GM18520 (cell line): Measurements from ENCODE around the gene ARID1B.
A peak's percentile ranks its signal among the peaks of the same experiment; 100 is the strongest.
"Not testable (repeated sequence)": the region's sequence is repeated elsewhere in the genome, so short reads cannot be mapped to it uniquely, and the experiment has no call there.

Experiments
- ATAC-seq: cut with Tn5 transposase; IDR thresholded peaks from one replicate; pipeline ENCODE4 v1.9.1; 2021; ENCODE audit not compliant: unreplicated experiment

The ARID1B gene

DNA sequence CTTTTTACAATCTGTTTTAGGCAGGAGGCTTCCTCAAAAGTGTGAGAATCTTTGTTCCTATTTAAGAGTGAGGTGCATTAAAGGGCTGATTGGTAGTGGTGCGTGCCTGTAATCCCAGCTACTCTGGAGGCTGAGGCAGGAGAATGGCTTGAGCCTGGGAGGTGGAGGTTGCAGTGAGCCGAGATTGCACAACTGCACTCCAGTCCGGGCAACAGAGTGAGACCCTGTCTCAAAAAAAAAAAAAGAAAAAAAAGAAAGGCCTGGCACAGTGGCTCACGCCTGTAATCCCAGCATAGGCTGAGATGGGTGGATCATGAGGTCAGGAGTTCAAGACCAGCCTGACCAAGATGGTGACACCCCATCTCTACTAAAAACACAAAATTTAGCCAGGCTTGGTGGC is 205.7 kb downstream of the ARID1B start:
- not testable (repeated sequence) for ATAC-seq

GRCh38 chr6:156984178-156984738 is 207.1 kb downstream of the ARID1B start:
- no peak for ATAC-seq

DNA sequence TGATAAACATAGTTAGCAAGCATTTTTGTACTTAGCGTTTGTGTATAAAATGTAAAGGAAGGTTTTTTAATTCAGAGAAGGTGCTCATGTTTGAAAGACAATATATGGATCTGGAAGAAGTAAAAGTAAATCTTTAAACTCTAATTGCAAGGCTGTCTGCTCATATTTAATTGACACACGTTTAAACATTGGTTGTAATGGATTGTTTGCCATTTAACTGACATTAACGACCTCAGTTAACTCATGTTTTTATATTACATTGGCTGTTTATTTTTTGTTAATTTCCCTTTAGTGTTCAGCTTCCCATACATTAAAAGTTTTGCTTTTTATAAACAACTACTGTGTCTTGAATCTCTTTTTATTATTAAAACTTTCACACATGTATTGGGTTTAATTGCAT is 208.1 kb downstream of the ARID1B start:
- no peak for ATAC-seq

GRCh38 chr6:156988276-156989158 is 211.3 kb downstream of the ARID1B start:
- peak; percentile 56 for ATAC-seq

DNA sequence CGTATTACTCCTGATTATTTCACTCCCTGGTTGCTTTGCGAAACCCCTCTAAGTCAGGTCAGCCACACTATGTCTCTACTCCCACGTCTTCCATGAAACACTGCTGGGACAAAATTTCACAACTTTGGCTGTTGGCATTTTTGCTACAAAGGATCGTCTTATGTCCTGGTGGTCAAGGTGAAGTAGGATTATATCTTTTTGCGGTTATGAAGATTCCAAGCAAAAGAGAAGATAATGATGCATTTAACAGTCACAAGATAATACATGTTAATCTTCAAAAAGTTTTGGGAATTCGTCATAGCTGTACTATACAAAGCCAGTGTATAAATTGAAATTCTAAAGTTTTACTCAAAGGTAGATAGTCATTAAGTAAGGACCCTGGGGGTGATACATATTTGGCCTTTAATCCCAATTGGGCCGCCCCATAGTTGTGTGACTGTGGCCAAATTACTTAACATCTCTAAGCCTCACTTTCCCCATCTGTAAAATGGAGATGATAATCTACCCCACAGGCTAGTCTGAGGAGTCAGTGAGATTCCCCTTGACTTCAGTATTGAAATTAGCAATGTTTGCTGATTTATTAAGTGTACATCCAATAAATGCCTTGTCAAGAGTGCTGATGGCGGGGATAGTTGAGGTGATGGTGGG is 212.1 kb downstream of the ARID1B start:
- ATAC-seq = no peak

DNA sequence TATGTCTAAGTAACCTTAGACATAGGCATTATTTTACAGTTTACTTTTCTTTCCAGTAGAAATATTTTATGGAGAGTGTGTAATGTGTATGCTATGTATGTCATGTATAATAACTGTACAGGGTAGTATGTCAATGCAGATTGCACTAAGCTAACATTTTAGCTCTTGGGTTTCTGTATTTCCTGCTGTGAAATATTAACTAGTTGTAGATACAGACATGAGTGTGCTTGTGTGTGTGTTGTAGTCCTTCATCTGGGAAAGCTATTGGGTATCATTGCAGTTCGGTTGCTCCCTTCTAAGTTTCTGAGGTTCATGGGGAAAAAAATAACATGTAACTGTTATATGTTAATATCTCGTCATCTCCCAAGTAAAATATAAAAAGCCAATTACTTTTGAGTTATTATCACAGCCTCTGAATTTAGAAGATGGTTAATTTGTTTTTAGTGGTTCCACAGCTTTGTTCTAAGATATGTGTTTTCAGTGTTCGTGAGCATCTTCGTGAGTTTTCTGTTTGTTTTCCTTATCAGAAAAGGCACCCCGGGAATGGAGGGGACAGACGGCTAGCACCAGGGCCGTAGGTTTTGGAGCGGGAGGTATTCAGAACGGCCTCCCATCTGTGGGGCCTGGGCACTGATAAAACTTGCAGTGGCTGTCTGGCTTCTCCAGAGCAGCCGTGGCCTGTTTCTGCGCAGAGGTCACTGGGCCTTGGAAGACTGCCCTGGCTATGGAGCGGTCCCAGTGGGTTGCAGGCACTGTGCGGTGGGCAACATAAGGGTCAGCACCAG is 215.0 kb downstream of the ARID1B start:
- no peak for ATAC-seq

DNA sequence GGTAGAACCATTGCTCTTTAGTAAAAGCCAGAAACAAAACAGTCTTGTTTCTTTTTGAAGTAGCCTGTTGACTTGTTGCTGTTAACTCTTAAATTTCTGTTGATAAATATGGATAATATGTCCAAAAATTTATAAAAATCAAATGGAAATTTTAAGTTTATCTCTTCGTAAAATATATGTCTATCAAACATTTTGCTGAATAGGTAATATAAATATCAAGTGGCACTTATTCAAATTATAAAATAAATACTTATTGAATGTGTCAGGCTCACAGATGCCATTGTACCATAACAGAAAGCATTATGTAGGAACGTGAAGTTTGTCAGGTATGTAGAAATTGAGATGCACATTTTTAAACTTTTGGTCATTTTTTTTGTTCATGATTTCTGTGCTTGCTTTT is 216.5 kb downstream of the ARID1B start:
- ATAC-seq = no peak

DNA sequence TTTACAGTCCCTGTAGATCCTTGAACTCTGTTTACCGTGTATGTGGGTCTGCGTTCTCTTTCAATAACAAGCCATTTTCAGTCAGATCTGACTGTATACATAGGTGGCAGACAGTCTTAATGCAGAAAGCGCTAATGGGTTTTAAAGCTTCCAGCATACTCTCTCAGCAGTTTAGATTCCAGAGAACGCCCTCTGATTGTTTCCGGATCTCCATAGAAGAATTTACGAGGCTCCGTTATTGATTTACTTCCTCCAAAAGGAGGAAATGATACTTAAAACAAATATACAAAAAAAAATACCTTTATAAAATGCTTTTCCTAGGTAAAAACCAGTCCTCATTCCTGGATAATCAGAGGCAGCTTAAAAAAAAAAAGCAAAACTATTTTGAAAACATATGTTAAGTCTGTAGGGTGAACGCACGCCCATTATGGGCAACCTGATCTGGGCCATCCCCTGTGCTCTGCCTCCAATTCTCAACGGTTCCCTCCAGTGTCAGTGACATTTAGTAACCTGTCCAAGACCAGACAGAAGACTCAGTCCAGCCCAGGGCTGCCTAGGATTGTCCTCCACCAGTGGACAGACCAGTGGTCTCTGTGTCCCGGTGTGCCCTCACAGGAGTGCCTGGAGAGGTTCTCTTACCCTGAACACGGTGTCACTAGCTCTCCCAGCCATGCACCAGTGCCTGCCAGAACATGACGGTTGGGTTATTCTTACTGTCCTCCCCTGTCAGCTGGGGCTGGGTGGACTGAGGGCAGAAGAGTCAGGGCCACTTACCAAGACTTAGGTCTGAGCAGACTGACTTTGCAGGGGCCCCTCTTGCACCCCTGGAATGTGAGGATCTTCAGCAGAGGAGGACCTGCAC is 217.3 kb downstream of the ARID1B start:
- ATAC-seq = no peak

GRCh38 chr6:156995502-156995901 is 218.3 kb downstream of the ARID1B start:
- ATAC-seq = no peak

- no peak for ATAC-seq
Measured at GRCh38 chr6:156996265-156996664, 219.1 kb downstream of the ARID1B start.

- ATAC-seq = no peak
Measured at GRCh38 chr6:156998794-156999330, 221.7 kb downstream of the ARID1B start.

DNA sequence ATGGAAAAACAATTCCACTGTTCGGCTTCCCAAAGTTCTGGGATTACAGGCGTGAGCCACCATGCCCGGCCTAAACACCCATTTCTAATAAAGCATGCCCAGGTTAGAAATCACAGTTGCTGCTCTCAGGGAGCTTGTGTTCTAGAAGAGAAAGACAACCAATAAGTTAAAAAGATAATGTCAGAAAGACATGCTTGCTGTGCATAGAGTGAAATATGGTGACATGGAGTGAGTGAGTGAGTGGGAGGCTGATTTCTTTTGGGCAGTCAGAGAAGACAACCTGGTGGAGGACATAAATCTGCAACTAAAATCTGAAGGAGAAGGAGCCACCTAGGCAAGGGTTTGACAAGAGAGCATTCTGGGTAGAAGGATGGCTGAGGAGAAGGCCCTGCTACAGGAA is 222.6 kb downstream of the ARID1B start:
- no peak for ATAC-seq

GRCh38 chr6:157001716-157002115 is 224.5 kb downstream of the ARID1B start:
- no peak for ATAC-seq

GRCh38 chr6:157002774-157003173 is 225.6 kb downstream of the ARID1B start:
- ATAC-seq = no peak

DNA sequence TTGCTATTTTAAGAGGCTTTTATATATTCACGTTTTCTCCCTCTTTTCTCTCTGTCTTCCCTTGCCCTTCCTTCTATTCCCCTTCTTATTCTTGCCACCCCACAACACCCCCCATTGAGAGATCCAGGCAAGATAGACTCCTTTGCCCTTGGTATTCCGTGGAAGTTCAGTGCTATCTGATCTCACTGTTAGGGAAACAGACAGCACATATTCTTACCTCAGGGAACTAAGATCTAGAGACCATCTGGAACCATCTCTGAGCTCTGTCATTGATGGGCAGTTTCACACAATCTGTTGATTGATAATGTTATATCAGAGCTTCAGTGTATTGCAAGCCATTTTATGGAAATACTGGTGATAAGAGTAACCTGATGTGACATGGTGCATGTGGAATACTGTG is 228.8 kb downstream of the ARID1B start:
- no peak for ATAC-seq

- ATAC-seq = no peak
Measured at GRCh38 chr6:157008568-157008967, 231.4 kb downstream of the ARID1B start.

GRCh38 chr6:157012355-157012754 is 235.2 kb downstream of the ARID1B start:
- ATAC-seq = no peak

DNA sequence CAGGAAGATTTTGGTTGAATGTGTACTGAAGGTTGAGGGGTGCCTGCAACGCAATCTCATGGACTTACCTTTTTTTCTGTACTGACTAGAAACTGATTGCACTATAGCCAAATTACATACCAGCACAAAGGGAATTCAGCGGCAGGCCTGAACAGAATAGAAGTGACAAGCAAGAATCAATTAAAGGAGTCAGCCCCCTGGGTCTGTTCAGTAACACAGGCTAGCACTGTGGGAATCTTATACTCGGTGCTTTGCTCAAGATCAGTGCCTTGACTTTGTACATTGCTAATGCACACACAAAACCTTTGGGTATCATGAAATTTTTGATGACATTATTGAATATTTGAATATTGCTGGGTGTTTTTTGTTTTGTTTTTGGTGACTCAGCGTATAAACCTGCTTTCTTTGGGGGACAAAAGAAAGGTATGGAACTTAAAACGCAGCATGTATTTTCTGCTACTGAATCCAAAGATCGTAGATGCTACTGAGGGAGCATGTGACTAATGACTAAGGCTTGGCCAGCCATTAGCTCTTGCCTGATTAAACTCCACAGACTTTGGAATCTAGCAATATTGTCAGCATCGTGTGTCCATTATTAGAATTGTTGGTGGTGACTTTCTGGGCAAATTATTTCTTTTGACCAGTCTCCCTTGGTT is 236.6 kb downstream of the ARID1B start:
- ATAC-seq = no peak

- no peak for ATAC-seq
Measured at GRCh38 chr6:157014871-157015270, 237.7 kb downstream of the ARID1B start.

DNA sequence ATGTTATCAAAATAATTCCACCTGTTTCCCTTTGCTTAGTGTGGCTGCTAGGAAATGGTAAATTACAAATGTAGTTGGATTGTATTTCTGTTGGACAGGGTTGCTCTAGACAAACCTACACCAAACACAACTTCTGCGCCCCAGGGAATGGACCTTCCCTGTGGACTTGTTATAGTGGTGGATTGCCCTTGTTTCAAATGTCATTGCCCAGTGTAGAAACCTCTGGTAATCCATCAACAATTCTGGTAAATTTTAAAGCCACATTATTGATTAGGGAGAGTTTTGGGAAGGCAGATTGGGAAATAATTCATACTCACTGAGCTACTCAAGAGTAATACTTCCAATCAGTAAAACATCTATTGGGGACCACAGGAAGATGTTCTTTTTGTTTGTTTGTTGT is 239.8 kb downstream of the ARID1B start:
- ATAC-seq = no peak
